WTC11 (cell line): ENCODE measurements around the gene SSH2. TPM values are rescaled to one million over a fixed set of nuclear protein-coding genes. Genes with fewer than 3 reads are reported as not detected.

Source experiments
- ATAC-seq: fragments of 200-7000 bp; cut with Tn5 transposase; 2 replicates; pipeline ENCODE4 v1.10.0; 2021; ENCODE audit warnings: mild to moderate bottlenecking, moderate library complexity
- CTCF ChIA-PET: fragments of 300-600 bp; sonication (Branson Sonifier 250); formaldehyde crosslinking; loops from one replicate; lab custom pipeline; 2021; ENCODE audit warnings: antibody characterized with exemption; lab: Charles Lee
- POLR2A ChIA-PET: fragments of 350-600 bp; sonication (Branson Sonifier 250); formaldehyde crosslinking; loops from one replicate; lab custom pipeline; 2021; ENCODE audit warnings: antibody characterized with exemption; lab: Charles Lee
- DNase-seq: peaks from one replicate; pipeline ENCODE4 v3.0.0; 2021; ENCODE audit warnings: low spot score
- H3K27ac Mint-ChIP-seq: 2 replicates; pipeline ENCODE4 v1.8.0; 2021; ENCODE audit warnings: mixed read lengths
- H3K27me3 Mint-ChIP-seq: 2 replicates; pipeline ENCODE4 v1.8.0; 2021; ENCODE audit warnings: low read depth, mild to moderate bottlenecking, moderate library complexity, mixed read lengths
- H3K36me3 Mint-ChIP-seq: 2 replicates; pipeline ENCODE4 v1.8.0; 2021; ENCODE audit warnings: mixed read lengths
- H3K4me1 Mint-ChIP-seq: 2 replicates; pipeline ENCODE4 v1.8.0; 2022; ENCODE audit warnings: mixed read lengths
- H3K4me3 Mint-ChIP-seq: 2 replicates; pipeline ENCODE4 v1.8.0; 2021; ENCODE audit warnings: mild to moderate bottlenecking, moderate library complexity, mixed read lengths
- H3K9me3 Mint-ChIP-seq: 2 replicates; pipeline ENCODE4 v1.8.0; 2021; ENCODE audit warnings: mixed read lengths
- CREB1 ChIP-seq: sonication (generic); formaldehyde crosslinking; IDR thresholded peaks from 2 replicates; pipeline ENCODE4 v1.8.0; 2023; ENCODE audit warnings: mild to moderate bottlenecking, missing genetic modification reagents
- FOXK1 ChIP-seq: sonication (generic); formaldehyde crosslinking; IDR thresholded peaks from 2 replicates; pipeline ENCODE4 v1.8.0; 2022; ENCODE audit warnings: mild to moderate bottlenecking, moderate library complexity, missing genetic modification reagents
- GABPB1 ChIP-seq: sonication (generic); formaldehyde crosslinking; IDR thresholded peaks from 2 replicates; pipeline ENCODE4 v1.8.1; 2023; ENCODE audit warnings: mild to moderate bottlenecking, missing genetic modification reagents
- HMGA2 ChIP-seq: fragments of 250-450 bp; sonication (Bioruptor Pico); IDR thresholded peaks from 2 replicates; pipeline ENCODE4 v1.4.0; 2021; ENCODE audit warnings: mild to moderate bottlenecking, moderate library complexity
- SOX15 ChIP-seq: fragments of 250-450 bp; sonication (Bioruptor Pico); IDR thresholded peaks from 2 replicates; pipeline ENCODE4 v1.9.0; 2021; ENCODE audit warnings: mild to moderate bottlenecking
- TEAD4 ChIP-seq: sonication (generic); formaldehyde crosslinking; IDR thresholded peaks from 2 replicates; pipeline ENCODE4 v1.8.0; 2022; ENCODE audit warnings: mild to moderate bottlenecking, missing genetic modification reagents
- ZBTB21 ChIP-seq: sonication (generic); formaldehyde crosslinking; IDR thresholded peaks from 2 replicates; pipeline ENCODE4 v1.8.1; 2023; ENCODE audit warnings: mild to moderate bottlenecking, missing genetic modification reagents, borderline replicate concordance
- ZNF232 ChIP-seq: sonication (generic); formaldehyde crosslinking; IDR thresholded peaks from 2 replicates; pipeline ENCODE4 v1.8.0; 2022; ENCODE audit warnings: mild to moderate bottlenecking, missing genetic modification reagents
- ZNF396 ChIP-seq: fragments of 250-450 bp; sonication (Bioruptor Pico); IDR thresholded peaks from 2 replicates; pipeline ENCODE4 v1.8.0; 2021; ENCODE audit warnings: mild to moderate bottlenecking, moderate library complexity, borderline replicate concordance
- ZNF416 ChIP-seq: fragments of 250-450 bp; sonication (Bioruptor Pico); IDR thresholded peaks from 2 replicates; pipeline ENCODE4 v1.9.0; 2021; ENCODE audit warnings: mild to moderate bottlenecking, inconsistent platforms
- ZNF671 ChIP-seq: fragments of 250-450 bp; sonication (Bioruptor Pico); IDR thresholded peaks from 2 replicates; pipeline ENCODE4 v1.8.0; 2021; ENCODE audit warnings: mild to moderate bottlenecking
- total RNA-seq: library from RNA; stranded (reverse); gene quantifications from 3 replicates; pipeline ENCODE4 v1.2.3, GENCODE V29; 2021
- TF ChIP-seq, protein P1 (sequence below): sonication (generic); formaldehyde crosslinking; IDR thresholded peaks from 2 replicates; pipeline ENCODE4 v1.8.0; 2023; ENCODE audit warnings: missing genetic modification reagents
- TF ChIP-seq, protein P2 (sequence below): sonication (generic); formaldehyde crosslinking; IDR thresholded peaks from 2 replicates; pipeline ENCODE4 v1.8.0; 2023; ENCODE audit warnings: mild to moderate bottlenecking, missing genetic modification reagents
- TF ChIP-seq, protein P3 (sequence below): fragments of 250-450 bp; sonication (Bioruptor Pico); IDR thresholded peaks from 2 replicates; pipeline ENCODE4 v1.9.0; 2021; ENCODE audit warnings: moderate library complexity, mild to moderate bottlenecking, inconsistent platforms, borderline replicate concordance
- TF ChIP-seq, protein P4 (sequence below): sonication (generic); formaldehyde crosslinking; IDR thresholded peaks from 2 replicates; pipeline ENCODE4 v1.8.0; 2022; ENCODE audit warnings: mild to moderate bottlenecking, missing genetic modification reagents
- TF ChIP-seq, protein P5 (sequence below): sonication (generic); formaldehyde crosslinking; IDR thresholded peaks from 2 replicates; pipeline ENCODE4 v1.8.1; 2023; ENCODE audit warnings: mild to moderate bottlenecking, missing genetic modification reagents, moderate library complexity
- TF ChIP-seq, protein P6 (sequence below): sonication (generic); formaldehyde crosslinking; IDR thresholded peaks from 2 replicates; pipeline ENCODE4 v1.8.0; 2022; ENCODE audit warnings: mild to moderate bottlenecking, missing genetic modification reagents
- TF ChIP-seq, protein P7 (sequence below): sonication (generic); formaldehyde crosslinking; IDR thresholded peaks from 2 replicates; pipeline ENCODE4 v1.8.1; 2022; ENCODE audit warnings: missing genetic modification reagents, borderline replicate concordance
- TF ChIP-seq, protein P8 (sequence below): sonication (generic); formaldehyde crosslinking; IDR thresholded peaks from 2 replicates; pipeline ENCODE4 v1.8.0; 2022; ENCODE audit warnings: mild to moderate bottlenecking, missing genetic modification reagents

SSH2 gene
- total RNA-seq, 1 experiment from 2014 or later: 14.3 TPM

DNA sequence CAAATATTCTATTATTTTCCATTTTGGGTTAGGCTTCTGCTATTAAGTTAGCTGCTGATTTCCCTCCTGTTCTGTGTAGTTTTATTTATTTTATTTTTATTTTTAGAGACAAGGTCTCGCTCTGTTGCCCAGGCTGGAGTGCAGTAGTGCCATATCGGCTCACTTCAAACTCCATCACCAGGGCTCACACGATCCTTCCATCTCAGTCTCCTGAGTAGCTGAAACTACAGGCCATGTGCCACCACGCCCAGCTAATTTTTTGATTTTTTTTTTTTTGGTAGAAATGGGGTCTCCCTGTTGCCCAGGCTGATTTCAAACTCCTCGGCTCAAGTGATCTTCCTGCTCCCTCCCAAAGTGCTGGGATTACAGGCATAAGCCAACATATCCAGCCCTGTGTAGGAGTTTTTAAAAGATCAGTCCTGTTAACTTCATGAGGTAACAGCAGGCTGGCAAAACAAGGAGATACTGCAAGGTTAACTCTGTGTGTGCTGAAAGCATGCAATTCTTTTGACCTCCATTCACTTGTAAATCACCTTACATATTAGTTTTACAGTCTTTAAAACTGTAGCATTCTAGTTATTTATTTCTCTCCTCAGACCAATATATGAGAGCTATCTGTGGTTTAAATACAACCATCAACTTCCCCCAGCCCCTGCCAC lies 63.2 kb downstream of the SSH2 start:
- H3K9me3 Mint-ChIP-seq: no peaks in the 10 kb centered on the region
- ChIA-PET CTCF (interaction anchor here (0.6 to 5.1 kb wide), 7 partner anchors 18 to 380 kb away, joined by 3 to 57 read pairs (median 5); partner anchors contain the start of gene SSH2), POLR2A (no interaction called here)
- H3K27ac Mint-ChIP-seq: peak overlapping the region; percentile 13
- H3K4me1 Mint-ChIP-seq: peaks cover 35% of the 10 kb centered on the region
- H3K27me3 Mint-ChIP-seq: no peaks in the 10 kb centered on the region
- TF ChIP-seq HMGA2 (no peak), GABPB1 (CRISPR knock-in tag) (no peak), ZBTB21 (CRISPR knock-in tag) (no peak), CREB1 (CRISPR knock-in tag) (no peak), TEAD4 (CRISPR knock-in tag) (no peak), ZNF232 (CRISPR knock-in tag) (no peak), SOX15 (no peak), ZNF416 (CRISPR knock-in tag) (no peak), FOXK1 (CRISPR knock-in tag) (no peak), ZNF396 (CRISPR knock-in tag) (no peak), ZNF671 (no peak)
- TF ChIP-seq, protein P1, sequence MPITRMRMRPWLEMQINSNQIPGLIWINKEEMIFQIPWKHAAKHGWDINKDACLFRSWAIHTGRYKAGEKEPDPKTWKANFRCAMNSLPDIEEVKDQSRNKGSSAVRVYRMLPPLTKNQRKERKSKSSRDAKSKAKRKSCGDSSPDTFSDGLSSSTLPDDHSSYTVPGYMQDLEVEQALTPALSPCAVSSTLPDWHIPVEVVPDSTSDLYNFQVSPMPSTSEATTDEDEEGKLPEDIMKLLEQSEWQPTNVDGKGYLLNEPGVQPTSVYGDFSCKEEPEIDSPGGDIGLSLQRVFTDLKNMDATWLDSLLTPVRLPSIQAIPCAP (CRISPR knock-in tag): no peak
- TF ChIP-seq, protein P2, sequence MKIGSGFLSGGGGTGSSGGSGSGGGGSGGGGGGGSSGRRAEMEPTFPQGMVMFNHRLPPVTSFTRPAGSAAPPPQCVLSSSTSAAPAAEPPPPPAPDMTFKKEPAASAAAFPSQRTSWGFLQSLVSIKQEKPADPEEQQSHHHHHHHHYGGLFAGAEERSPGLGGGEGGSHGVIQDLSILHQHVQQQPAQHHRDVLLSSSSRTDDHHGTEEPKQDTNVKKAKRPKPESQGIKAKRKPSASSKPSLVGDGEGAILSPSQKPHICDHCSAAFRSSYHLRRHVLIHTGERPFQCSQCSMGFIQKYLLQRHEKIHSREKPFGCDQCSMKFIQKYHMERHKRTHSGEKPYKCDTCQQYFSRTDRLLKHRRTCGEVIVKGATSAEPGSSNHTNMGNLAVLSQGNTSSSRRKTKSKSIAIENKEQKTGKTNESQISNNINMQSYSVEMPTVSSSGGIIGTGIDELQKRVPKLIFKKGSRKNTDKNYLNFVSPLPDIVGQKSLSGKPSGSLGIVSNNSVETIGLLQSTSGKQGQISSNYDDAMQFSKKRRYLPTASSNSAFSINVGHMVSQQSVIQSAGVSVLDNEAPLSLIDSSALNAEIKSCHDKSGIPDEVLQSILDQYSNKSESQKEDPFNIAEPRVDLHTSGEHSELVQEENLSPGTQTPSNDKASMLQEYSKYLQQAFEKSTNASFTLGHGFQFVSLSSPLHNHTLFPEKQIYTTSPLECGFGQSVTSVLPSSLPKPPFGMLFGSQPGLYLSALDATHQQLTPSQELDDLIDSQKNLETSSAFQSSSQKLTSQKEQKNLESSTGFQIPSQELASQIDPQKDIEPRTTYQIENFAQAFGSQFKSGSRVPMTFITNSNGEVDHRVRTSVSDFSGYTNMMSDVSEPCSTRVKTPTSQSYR (CRISPR knock-in tag): no peak
- TF ChIP-seq, protein P3, sequence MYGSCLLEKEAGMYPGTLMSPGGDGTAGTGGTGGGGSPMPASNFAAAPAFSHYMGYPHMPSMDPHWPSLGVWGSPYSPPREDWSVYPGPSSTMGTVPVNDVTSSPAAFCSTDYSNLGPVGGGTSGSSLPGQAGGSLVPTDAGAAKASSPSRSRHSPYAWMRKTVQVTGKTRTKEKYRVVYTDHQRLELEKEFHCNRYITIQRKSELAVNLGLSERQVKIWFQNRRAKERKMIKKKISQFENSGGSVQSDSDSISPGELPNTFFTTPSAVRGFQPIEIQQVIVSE (CRISPR knock-in tag): no peak
- TF ChIP-seq, protein P4, sequence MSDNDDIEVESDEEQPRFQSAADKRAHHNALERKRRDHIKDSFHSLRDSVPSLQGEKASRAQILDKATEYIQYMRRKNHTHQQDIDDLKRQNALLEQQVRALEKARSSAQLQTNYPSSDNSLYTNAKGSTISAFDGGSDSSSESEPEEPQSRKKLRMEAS: no peak
- TF ChIP-seq, protein P5, sequence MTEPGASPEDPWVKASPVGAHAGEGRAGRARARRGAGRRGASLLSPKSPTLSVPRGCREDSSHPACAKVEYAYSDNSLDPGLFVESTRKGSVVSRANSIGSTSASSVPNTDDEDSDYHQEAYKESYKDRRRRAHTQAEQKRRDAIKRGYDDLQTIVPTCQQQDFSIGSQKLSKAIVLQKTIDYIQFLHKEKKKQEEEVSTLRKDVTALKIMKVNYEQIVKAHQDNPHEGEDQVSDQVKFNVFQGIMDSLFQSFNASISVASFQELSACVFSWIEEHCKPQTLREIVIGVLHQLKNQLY (CRISPR knock-in tag): no peak
- TF ChIP-seq, protein P6, sequence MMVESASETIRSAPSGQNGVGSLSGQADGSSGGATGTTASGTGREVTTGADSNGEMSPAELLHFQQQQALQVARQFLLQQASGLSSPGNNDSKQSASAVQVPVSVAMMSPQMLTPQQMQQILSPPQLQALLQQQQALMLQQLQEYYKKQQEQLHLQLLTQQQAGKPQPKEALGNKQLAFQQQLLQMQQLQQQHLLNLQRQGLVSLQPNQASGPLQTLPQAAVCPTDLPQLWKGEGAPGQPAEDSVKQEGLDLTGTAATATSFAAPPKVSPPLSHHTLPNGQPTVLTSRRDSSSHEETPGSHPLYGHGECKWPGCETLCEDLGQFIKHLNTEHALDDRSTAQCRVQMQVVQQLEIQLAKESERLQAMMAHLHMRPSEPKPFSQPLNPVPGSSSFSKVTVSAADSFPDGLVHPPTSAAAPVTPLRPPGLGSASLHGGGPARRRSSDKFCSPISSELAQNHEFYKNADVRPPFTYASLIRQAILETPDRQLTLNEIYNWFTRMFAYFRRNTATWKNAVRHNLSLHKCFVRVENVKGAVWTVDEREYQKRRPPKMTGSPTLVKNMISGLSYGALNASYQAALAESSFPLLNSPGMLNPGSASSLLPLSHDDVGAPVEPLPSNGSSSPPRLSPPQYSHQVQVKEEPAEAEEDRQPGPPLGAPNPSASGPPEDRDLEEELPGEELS (CRISPR knock-in tag): no peak
- TF ChIP-seq, protein P7, sequence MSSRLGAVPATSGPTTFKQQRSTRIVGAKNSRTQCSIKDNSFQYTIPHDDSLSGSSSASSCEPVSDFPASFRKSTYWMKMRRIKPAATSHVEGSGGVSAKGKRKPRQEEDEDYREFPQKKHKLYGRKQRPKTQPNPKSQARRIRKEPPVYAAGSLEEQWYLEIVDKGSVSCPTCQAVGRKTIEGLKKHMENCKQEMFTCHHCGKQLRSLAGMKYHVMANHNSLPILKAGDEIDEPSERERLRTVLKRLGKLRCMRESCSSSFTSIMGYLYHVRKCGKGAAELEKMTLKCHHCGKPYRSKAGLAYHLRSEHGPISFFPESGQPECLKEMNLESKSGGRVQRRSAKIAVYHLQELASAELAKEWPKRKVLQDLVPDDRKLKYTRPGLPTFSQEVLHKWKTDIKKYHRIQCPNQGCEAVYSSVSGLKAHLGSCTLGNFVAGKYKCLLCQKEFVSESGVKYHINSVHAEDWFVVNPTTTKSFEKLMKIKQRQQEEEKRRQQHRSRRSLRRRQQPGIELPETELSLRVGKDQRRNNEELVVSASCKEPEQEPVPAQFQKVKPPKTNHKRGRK (CRISPR knock-in tag): no peak
- TF ChIP-seq, protein P8, sequence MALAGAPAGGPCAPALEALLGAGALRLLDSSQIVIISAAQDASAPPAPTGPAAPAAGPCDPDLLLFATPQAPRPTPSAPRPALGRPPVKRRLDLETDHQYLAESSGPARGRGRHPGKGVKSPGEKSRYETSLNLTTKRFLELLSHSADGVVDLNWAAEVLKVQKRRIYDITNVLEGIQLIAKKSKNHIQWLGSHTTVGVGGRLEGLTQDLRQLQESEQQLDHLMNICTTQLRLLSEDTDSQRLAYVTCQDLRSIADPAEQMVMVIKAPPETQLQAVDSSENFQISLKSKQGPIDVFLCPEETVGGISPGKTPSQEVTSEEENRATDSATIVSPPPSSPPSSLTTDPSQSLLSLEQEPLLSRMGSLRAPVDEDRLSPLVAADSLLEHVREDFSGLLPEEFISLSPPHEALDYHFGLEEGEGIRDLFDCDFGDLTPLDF: no peak
- ATAC-seq (no peak; the same call in 1 of the 2 replicates), DNase-seq (no peak)
- no peaks in the 10 kb centered on the region for H3K36me3 Mint-ChIP-seq
- no peak overlapping the region for H3K4me3 Mint-ChIP-seq
